Measurements from ENCODE around the gene OBSCN.

DNA sequence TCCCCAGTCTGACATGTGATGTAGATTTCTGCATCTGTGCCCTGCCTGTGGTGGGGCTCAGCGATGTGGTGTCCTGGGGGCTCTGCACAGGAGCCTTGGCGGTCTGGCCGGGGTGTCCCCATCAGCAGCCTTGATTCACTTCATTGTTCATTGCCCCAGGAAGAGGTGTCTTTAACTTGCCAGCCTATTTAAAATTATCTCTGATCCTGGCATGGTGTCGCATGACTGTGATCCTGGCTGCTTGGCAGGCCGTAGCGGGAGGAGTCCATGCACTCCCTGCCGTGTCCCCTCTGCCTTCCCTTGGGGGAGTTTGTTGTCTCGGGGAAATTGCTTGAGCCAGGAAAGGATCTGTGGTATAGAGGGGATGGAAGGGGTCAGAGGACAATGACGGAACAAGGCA, 138.9 kb downstream of the OBSCN start:
- no peak for TF ChIP-seq EZH2phosphoT487 (IDR thresholded peaks at IDR 0.05; ENCODE audit: insufficient read depth, low read depth)
- TF ChIP-seq EZH2 (IDR thresholded peaks at IDR 0.05; ENCODE audit: insufficient read depth, poor library complexity, severe bottlenecking), result no peak
